Erythroblast (primary cell): ENCODE results near the gene KRCC1.

Experiments used
- GATA1 ChIP-seq: IDR thresholded peaks from 2 replicates; pipeline ENCODE4 v1.6.1; 2011; ENCODE audit warnings: low read depth, mild to moderate bottlenecking, control low read depth, low read length, moderate library complexity
- POLR2A ChIP-seq: IDR thresholded peaks from 2 replicates; pipeline ENCODE4 v1.6.1; 2011; ENCODE audit warnings: mild to moderate bottlenecking, low read length

DNA sequence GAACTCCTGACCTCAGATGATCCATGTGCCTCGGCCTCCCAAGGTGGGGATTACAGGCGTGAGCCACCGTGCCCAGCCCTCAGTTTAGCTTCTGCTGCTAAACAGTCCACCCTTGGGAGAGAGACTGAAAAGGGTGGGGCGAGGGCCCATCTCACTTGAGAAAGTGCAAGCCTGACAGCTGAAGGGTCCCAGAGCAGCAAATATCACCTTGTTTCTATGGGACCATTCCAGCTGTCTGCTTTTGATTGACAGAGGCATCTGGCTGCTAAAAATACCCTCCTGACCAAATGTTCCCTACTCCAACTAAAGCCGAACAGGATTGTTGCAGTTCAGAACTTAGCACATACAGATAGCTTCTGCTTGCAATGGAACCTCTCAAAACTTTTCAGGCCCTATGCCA, 11.6 kb upstream of the KRCC1 start:
- TF ChIP-seq POLR2A (no peak), GATA1 (no peak)
